WI38 (cell line): ENCODE measurements around the gene TSC2.

Source experiments
- H3K4me3 ChIP-seq: 2 replicates; pipeline ENCODE4 v1.5.1; 2011; ENCODE audit warnings: low read depth, mild to moderate bottlenecking, control low read depth, low read length
- TF ChIP-seq, protein P1 (sequence below): IDR thresholded peaks from 2 replicates; pipeline ENCODE4 v1.5.1; 2012; ENCODE audit warnings: low read depth, mild to moderate bottlenecking, control low read depth, low read length

The TSC2 gene

DNA sequence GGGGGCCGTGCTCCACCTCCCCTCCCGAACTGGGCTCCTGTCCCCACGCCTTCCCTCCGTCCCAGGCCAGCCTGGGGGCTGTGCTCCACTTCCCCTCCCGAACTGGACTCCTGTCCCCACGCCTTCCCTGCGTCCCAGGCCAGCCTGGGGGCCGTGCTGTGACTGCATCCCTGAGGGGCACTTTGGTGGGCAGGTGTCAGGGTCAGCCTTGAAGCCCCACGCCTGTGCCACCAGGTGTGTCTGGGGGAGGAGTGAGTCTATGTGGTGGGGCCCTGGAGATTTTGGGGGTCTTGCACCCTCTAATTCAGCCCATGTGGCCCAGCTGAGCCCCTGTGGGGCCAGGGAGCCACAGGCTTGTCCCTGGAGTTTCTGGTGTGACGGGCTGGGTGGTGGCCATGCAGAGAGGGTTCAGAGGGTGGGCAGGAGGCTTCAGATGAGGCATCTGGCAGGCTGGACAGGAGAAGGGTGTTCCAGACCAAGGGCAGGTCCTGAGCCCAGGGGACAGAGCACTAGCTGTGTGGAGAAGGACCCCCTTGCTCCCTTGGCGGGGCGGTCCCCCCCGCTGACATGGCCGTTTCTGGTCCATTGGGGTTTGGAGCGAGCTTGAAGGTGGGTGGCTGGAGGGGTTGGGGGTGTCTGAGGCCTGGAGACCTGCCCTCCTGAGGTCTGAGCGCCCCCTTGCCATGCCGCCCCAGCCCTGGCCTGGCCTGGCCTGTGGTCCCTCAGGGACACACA, 12.9 kb upstream of the TSC2 start:
- peak overlapping the region; percentile 30 for H3K4me3 ChIP-seq
- TF ChIP-seq, protein P1, sequence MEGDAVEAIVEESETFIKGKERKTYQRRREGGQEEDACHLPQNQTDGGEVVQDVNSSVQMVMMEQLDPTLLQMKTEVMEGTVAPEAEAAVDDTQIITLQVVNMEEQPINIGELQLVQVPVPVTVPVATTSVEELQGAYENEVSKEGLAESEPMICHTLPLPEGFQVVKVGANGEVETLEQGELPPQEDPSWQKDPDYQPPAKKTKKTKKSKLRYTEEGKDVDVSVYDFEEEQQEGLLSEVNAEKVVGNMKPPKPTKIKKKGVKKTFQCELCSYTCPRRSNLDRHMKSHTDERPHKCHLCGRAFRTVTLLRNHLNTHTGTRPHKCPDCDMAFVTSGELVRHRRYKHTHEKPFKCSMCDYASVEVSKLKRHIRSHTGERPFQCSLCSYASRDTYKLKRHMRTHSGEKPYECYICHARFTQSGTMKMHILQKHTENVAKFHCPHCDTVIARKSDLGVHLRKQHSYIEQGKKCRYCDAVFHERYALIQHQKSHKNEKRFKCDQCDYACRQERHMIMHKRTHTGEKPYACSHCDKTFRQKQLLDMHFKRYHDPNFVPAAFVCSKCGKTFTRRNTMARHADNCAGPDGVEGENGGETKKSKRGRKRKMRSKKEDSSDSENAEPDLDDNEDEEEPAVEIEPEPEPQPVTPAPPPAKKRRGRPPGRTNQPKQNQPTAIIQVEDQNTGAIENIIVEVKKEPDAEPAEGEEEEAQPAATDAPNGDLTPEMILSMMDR, result no peak

DNA sequence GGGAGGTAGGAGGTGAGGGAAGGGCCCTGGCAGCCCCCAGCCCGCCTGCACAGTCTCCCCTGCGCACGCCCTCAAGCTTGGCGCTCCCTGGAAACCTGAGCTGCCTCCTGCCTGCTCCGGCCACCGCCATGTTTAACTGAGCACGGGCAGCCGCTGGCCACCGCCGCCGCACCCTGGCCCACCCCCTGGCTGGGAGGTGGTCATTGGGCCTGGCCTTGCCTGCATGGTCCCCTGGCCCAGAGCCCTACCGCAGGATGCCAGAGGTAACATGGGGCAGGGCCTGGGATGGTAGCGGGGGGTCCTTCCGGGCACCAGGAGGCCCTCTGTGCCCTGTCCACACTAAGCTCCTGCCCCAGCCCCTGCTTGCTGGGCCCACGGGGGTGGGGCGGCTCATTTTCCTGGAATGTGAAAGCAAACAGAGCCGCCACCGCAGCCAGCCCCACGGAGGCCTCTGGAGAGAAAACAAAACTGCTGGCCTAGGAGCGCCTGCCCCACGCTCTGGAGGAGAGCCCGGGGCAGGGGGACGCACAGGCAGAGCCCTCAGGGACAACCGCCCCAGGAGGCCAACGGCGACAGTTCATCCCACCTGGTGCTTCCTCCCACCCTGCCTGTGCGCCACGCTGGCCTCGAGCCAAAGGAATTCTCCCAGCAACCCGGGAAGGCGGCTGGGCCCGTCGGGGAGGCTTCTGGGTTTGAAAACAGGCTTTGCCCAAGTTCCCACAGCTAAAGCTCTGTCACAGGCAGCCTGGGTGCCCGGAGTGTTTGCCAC, 12.2 kb upstream of the TSC2 start:
- TF ChIP-seq, protein P1, result no peak
- H3K4me3 ChIP-seq, result peak overlapping the region; percentile 30

DNA sequence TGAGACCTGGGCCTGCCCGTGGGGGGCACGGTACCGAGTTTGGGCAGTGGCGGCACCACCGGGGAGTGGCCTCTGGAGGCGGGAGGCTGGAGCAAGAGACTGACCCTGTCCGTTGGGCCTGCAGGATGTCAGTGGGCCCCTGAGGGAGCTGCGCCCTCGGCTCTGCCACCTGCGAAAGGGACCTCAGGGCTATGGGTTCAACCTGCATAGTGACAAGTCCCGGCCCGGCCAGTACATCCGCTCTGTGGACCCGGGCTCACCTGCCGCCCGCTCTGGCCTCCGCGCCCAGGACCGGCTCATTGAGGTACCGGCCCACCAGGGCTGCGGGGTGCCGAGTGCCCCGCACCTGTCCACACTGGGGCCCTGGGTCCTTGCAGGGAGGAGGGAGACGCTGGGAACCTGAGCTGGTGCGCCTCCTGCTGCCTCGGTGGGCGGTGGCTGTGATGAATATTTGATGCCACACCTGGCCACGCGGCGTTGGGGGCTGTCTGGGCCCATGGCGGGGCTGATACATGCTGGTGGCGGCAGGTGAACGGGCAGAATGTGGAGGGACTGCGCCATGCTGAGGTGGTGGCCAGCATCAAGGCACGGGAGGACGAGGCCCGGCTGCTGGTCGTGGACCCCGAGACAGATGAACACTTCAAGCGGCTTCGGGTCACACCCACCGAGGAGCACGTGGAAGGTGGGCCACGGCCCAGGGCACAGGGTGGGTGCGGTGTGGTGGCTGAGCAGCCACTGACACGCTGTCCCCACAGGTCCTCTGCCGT, 11.4 kb upstream of the TSC2 start:
- H3K4me3 ChIP-seq, result peak overlapping the region; percentile 27
- TF ChIP-seq, protein P1, result no peak

DNA sequence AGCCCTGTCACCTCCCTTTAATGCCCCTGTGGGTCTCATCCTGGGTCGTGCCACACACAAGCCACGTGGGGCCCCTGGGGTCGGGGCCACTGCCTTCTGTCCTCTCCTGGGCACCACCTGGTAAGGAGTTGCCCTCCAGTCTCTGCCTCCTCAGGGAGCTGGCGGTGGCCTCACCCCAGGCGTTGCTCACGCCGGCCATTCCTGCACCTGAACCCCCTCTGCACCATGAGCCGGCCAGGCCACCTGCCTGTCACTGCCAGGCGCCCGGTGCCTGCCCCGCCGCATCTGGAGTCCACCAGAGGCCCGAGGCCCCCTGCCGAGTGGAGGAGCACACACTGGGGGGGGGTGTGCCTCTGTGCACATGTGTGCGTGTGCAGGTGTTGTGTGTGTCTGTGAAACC, 10.7 kb upstream of the TSC2 start:
- TF ChIP-seq, protein P1, result no peak
- no peak overlapping the region for H3K4me3 ChIP-seq

DNA sequence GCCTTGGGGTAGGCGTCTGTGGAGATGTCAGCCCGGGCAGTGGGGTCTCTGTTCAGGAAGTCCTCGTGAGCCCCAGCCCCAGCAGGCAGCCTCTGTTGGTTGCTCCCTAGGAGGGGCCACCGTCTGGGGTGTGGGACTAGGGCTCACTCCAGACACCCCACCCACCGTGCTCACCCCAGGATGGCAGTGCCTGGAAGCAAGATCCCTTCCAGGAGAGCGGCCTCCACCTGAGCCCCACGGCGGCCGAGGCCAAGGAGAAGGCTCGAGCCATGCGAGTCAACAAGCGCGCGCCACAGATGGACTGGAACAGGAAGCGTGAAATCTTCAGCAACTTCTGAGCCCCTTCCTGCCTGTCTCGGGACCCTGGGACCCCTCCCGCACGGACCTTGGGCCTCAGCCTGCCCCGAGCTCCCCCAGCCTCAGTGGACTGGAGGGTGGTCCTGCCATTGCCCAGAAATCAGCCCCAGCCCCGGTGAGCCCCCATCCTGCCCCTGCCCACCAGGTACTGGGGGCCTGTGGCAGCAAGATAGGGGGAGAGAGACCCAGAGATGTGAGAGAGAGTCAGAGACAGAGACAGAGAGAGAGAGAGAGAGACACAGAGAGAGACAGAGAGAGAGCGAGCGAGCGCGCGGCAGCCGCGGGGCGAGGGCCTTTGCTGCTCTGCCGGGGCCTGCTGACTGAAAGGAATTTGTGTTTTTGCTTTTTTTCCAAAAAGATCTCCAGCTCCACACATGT, 10.0 kb upstream of the TSC2 start:
- TF ChIP-seq, protein P1, result no peak
- no peak overlapping the region for H3K4me3 ChIP-seq

DNA sequence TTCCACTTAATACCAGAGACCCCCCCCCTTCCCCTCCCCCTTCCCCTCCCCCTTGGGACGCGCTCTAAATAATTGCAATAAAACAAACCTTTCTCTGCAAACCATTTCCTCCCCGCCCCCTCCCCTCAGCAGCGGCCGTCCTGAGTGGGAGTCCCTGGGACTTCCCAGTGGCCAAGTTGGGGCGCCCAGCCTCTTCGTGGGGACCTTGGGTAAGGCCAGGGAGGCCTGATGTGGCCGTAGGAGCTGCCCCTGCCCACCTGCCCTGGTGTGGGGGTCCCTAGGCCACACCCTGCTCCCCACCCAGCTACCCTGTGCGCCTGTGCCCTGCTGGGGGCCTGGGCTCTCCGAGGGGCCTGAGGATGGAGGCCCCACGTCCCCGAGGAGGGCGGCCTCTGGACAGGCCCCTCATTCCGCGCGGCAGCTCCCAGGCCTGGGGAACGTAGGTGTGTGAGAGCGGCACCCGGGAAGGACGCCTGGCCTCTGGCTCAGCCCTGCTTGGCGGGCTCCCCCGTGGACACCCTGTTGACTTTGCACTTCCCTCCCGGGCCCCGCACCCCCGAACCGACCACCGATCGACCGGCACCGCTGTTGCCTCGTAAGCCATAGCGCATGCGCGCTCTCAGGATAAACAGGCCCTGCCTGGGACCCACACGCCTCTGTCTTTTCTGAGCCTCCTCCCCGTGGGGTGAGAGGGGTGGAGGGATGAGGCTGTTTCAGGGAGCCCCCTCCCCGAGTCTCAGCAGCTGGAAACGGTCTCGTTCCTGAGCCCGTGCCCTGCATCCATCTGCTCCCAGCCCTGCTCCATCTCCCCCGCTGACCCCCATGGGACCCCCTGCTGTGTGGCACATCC, 9.2 kb upstream of the TSC2 start:
- H3K4me3 ChIP-seq, result no peak overlapping the region
- TF ChIP-seq, protein P1, result no peak
